ENCODE results near the gene C1orf232. TPM values are rescaled to one million over a fixed set of nuclear protein-coding genes. Genes with fewer than 3 reads are reported as not detected.

Gene C1orf232
- total and polyA plus RNA-seq, 9 of the 15 experiments (the other 6 are each of a cell fraction or from before 2014, with no cell fraction given) = not detected

GRCh38 chr1:26184086-26184485, 15.3 kb upstream of the C1orf232 start:
- no peak for FAIRE-seq
- no peak overlapping the region for H3K4me2 ChIP-seq (ENCODE audit: insufficient read depth, low read length)
- WGBS (ENCODE audit: insufficient coverage, low coverage, missing lambda C conversion rate) = 50% methylated on average over 7 of the region's 7 CpGs
- H3K9ac ChIP-seq (ENCODE audit: insufficient read depth in 1 of 2, low read depth in 2 of 2, low read length in 2 of 2) = peak overlapping the region in 1 of 2 experiments; percentile 27; a peak in 1 of 4 replicates
- H2AFZ ChIP-seq (ENCODE audit: low read depth, low read length) = no peak overlapping the region
- H3K36me3 ChIP-seq (ENCODE audit: control insufficient read depth, insufficient read depth, low read length) = no peaks in the 10 kb centered on the region
- no peaks in the 10 kb centered on the region for H3K9me1 ChIP-seq (ENCODE audit: control insufficient read depth, insufficient read depth, low read length)
- ChIA-PET CTCF (ENCODE audit: low intra/inter-chr PET ratio) (interaction anchor here (0.6 kb wide), 1 partner anchor 1018 kb away, joined by 4 read pairs; no protein-coding TSS in a partner anchor), POLR2A (interaction anchor here (0.6 to 1.1 kb wide), 5 partner anchors 12 to 287 kb away, joined by 3 to 5 read pairs (median 3); partner anchors contain the start of gene ZNF593OS)
- H3K27me3 ChIP-seq (ENCODE audit: control insufficient read depth in 2 of 2, insufficient read depth in 2 of 2, low read length in 2 of 2) = no peaks in the 10 kb centered on the region
- BruUV-seq (replicated peaks) = no TSS peak
- peaks cover 3 to 23% of the 10 kb centered on the region in 2 experiments; a peak in 4 of 5 replicates for H3K4me1 ChIP-seq (replicated peaks in 1 of 2; ENCODE audit: control insufficient read depth in 2 of 2, insufficient read depth in 2 of 2, low read length in 2 of 2)
- no peak overlapping the region for H3K27ac ChIP-seq (ENCODE audit: extremely low read depth, low read depth, low read length)
- TF ChIP-seq ZNF165 (CRISPR knock-in tag; IDR thresholded peaks at IDR 0.05; ENCODE audit: borderline replicate concordance) (no peak), MYNN (IDR thresholded peaks at IDR 0.05) (no peak), MYNN (CRISPR knock-in tag; IDR thresholded peaks at IDR 0.05) (no peak), ETS1 (conservative IDR thresholded peaks at IDR 0.05; ENCODE audit: control insufficient read depth, low read depth, low read length) (no peak), TBP (optimal IDR thresholded peaks at IDR 0.05; ENCODE audit: low read depth, low read length) (no peak), NCOA6 (IDR thresholded peaks at IDR 0.05) (no peak), ZNF354B (CRISPR knock-in tag; IDR thresholded peaks at IDR 0.05) (no peak), ID3 (CRISPR knock-in tag; IDR thresholded peaks at IDR 0.05) (no peak), ID3 (tag; IDR thresholded peaks at IDR 0.05) (no peak), AFF4 (CRISPR knock-in tag; IDR thresholded peaks at IDR 0.05) (no peak), HDAC3 (IDR thresholded peaks at IDR 0.05; ENCODE audit: borderline replicate concordance, partially characterized antibody) (no peak), ZNF133 (CRISPR knock-in tag; IDR thresholded peaks at IDR 0.05) (no peak), HMGN3 (IDR thresholded peaks at IDR 0.05; ENCODE audit: borderline replicate concordance, extremely low read depth, insufficient read length, low read depth, low read length) (no peak), HDAC8 (tag; IDR thresholded peaks at IDR 0.05) (no peak)
- TF ChIP-seq, protein P1, sequence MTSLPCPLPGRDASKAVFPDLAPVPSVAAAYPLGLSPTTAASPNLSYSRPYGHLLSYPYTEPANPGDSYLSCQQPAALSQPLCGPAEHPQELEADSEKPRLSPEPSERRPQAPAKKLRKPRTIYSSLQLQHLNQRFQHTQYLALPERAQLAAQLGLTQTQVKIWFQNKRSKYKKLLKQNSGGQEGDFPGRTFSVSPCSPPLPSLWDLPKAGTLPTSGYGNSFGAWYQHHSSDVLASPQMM (CRISPR knock-in tag; IDR thresholded peaks at IDR 0.05) = no peak
- intact Hi-C loops (cut with micrococcal nuclease) (no loop called here), in situ Hi-C loops (cut with MboI) (no loop called here)
- H3K4me3 ChIP-seq = no peak overlapping the region
- H4K20me1 ChIP-seq (replicated peaks; ENCODE audit: control insufficient read depth, insufficient read depth, low read length) = no peaks in the 10 kb centered on the region
- no peaks in the 10 kb centered on the region for H3K79me2 ChIP-seq (ENCODE audit: control insufficient read depth, insufficient read depth, low read length)
- no peaks in the 10 kb centered on the region for H3K9me3 ChIP-seq (replicated peaks; ENCODE audit: control insufficient read depth, insufficient read depth, low read depth, low read length)
- no peak for ATAC-seq
- no peak for DNase-seq (ENCODE audit: extremely low read depth in 1 of 4, low spot score in 3 of 4)
